Breast epithelium (tissue), 4 donors: ENCODE results near the gene IPO13. TPM values are rescaled to one million over a fixed set of nuclear protein-coding genes. Genes with fewer than 3 reads are reported as not detected.

ENCODE experiments used
- DNase-seq, 2 donors: peaks; one replicate each; pipeline ENCODE4 v3.0.0-alpha.2; 2019; ENCODE audit warnings: low spot score in 2 of 2
- H3K27ac ChIP-seq, 2 donors: fragments of 200-600 bp; sonication (generic) in 1 of 2; one replicate each; pipeline ENCODE4 v1.5.1; 2016 to 2019; ENCODE audit warnings: mild to moderate bottlenecking in 1 of 2
- H3K27me3 ChIP-seq, 2 donors: fragments of 200-600 bp; sonication (generic) in 1 of 2; one replicate each; pipeline versions ENCODE4 v1.5.1 to v1.6.0; 2017 to 2019; ENCODE audit warnings: control low read depth in 1 of 2, mild to moderate bottlenecking in 1 of 2
- H3K36me3 ChIP-seq: fragments of 200-600 bp; one replicate; pipeline ENCODE4 v1.5.1; 2019
- H3K4me1 ChIP-seq, 2 donors: fragments of 200-600 bp; sonication (generic); one replicate each; pipeline ENCODE4 v1.5.1; 2016 to 2019; ENCODE audit warnings: control low read depth in 1 of 2
- H3K4me3 ChIP-seq, 3 donors: fragments of 200-600 bp; sonication (generic); 1 replicate in 2 of 3; 2 replicates in 1 of 3; pipeline ENCODE4 v1.5.1; 2016 to 2019; ENCODE audit warnings: mild to moderate bottlenecking in 3 of 3, moderate library complexity in 2 of 3
- H3K9me3 ChIP-seq, 2 donors: fragments of 200-600 bp; sonication (generic) in 1 of 2; one replicate each; pipeline ENCODE4 v1.5.1; 2016 to 2019; ENCODE audit warnings: control low read depth in 1 of 2
- CTCF ChIP-seq, 3 donors: fragments of 450-650 bp; IDR thresholded peaks; one replicate each; pipeline ENCODE4 v1.5.1; 2016 to 2017; ENCODE audit warnings: antibody characterized with exemption in 3 of 3, mild to moderate bottlenecking in 3 of 3, moderate library complexity in 3 of 3
- POLR2A ChIP-seq: fragments of 450-650 bp; IDR thresholded peaks from one replicate; pipeline ENCODE4 v1.6.1; 2016; ENCODE audit warnings: antibody characterized with exemption, mild to moderate bottlenecking, moderate library complexity
- POLR2AphosphoS5 ChIP-seq, 3 donors: sonication (generic); formaldehyde crosslinking; IDR thresholded peaks; one replicate each; pipeline ENCODE4 v1.6.1; 2017; ENCODE audit warnings: antibody characterized with exemption in 3 of 3
- intact Hi-C: fragments of 100-400 bp; cut with DNase I; formaldehyde crosslinking; loops from one replicate; pipeline ENCODE4 v1.15.1; 2023; ENCODE audit warnings: low total_unique reads
- total RNA-seq, 3 donors: library from RNA; depleted of rRNA; stranded (reverse); fragments of >200 nt; gene quantifications; one replicate each; pipeline ENCODE4 v1.1.0, GENCODE V29; 2016

Gene IPO13
- total RNA-seq, 3 donors from 2014 or later: 18.4 to 23.0 (median 20.5) TPM

DNA sequence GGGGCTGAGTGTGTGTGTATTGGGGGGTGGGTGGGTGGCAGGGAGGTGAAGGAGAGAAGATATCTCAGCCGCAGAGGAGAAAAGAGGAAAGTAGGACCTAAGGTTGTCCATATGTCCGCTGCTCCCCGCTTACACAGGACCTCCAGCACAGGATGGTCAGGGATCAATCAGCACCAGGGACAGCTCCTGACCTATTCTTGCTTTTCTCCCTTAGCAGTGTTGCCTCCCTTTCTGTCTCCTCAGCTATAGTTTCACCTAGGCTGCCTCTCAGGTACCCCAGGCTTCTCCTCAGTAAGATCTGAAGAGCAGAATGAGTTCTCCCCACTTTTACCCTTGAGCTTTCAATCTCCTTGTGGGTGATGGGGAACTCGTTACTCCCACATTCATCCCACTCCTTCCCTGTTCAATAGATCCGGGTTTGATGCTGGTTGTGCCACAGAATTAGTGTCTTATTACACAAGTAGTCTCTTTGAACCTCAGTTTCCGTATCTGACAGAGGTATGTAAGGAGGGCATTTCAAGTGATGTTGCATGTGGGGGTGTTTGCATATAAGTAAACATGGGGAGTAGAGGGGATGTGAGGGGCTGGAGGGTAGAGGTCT lies 21.7 kb downstream of the IPO13 start:
- no peak for DNase-seq
- Histone ChIP-seq H3K4me1 (peaks cover 0 to 8% of the 10 kb centered on the region in 2 donors), H3K27me3 (no peaks in the 10 kb centered on the region), H3K4me3 (no peak overlapping the region), H3K36me3 (no peaks in the 10 kb centered on the region), H3K9me3 (no peaks in the 10 kb centered on the region), H3K27ac (no peak overlapping the region)
- intact Hi-C loops: no loop called here
- no peak for TF ChIP-seq POLR2A
- TF ChIP-seq CTCF (IDR thresholded peaks at IDR 0.05): no peak
- TF ChIP-seq POLR2AphosphoS5 (IDR thresholded peaks at IDR 0.05): no peak

- no peaks in the 10 kb centered on the region for H3K36me3 ChIP-seq
- TF ChIP-seq CTCF (IDR thresholded peaks at IDR 0.05) (peak in 1 of 3 donors; percentile 40), POLR2A (no peak), POLR2AphosphoS5 (IDR thresholded peaks at IDR 0.05) (no peak)
- no peaks in the 10 kb centered on the region for H3K27me3 ChIP-seq
- no peak overlapping the region for H3K27ac ChIP-seq
- intact Hi-C loops: no loop called here
- H3K4me1 ChIP-seq: peaks cover 0 to 8% of the 10 kb centered on the region in 2 donors
- no peak for DNase-seq
- peak overlapping the region in 2 of 3 donors; percentile 71 to 81 for H3K4me3 ChIP-seq
- H3K9me3 ChIP-seq: no peaks in the 10 kb centered on the region
These were observed 22.6 kb downstream of the IPO13 start for GRCh38 chr1:43969416-43969745.

GRCh38 chr1:43969746-43970466 lies 23.2 kb downstream of the IPO13 start, which contains the start of gene DPH2:
DPH2 (plus strand) TSS chr1:43970010; CDS start chr1:43970176, 166 bp downstream.
- no peaks in the 10 kb centered on the region for H3K27me3 ChIP-seq
- peak within 1 kb of the TSS; percentile 71 to 81 (median 77) for H3K4me3 ChIP-seq
- peaks cover 0 to 8% of the 10 kb centered on the region in 2 donors for H3K4me1 ChIP-seq
- no peaks in the 10 kb centered on the region for H3K36me3 ChIP-seq
- peak; percentile 97 to 98 for DNase-seq
- no peak within 1 kb of the TSS for H3K27ac ChIP-seq
- no peaks in the 10 kb centered on the region for H3K9me3 ChIP-seq
- intact Hi-C loops: loop anchor here (10.0 kb wide), 1 partner anchor 435 kb away; the partner anchor contains the start of gene PTPRF
- TF ChIP-seq POLR2AphosphoS5 (IDR thresholded peaks at IDR 0.05) (peak; percentile 12 to 31 (median 16)), POLR2A (no peak), CTCF (IDR thresholded peaks at IDR 0.05) (peak in 1 of 3 donors; percentile 37)

- Histone ChIP-seq H3K4me1 (peaks cover 0 to 8% of the 10 kb centered on the region in 2 donors), H3K27me3 (no peaks in the 10 kb centered on the region), H3K4me3 (peak overlapping the region; percentile 71 to 81 (median 77)), H3K36me3 (no peaks in the 10 kb centered on the region), H3K9me3 (no peaks in the 10 kb centered on the region), H3K27ac (no peak overlapping the region)
- TF ChIP-seq POLR2AphosphoS5 (IDR thresholded peaks at IDR 0.05): no peak
- TF ChIP-seq POLR2A: no peak
- no peak for TF ChIP-seq CTCF (IDR thresholded peaks at IDR 0.05)
- DNase-seq: no peak
- intact Hi-C loops: loop anchor here (10.0 kb wide), 1 partner anchor 436 kb away; the partner anchor contains the start of gene PTPRF
These were observed 23.8 kb downstream of the IPO13 start for GRCh38 chr1:43970502-43970901.

DNA sequence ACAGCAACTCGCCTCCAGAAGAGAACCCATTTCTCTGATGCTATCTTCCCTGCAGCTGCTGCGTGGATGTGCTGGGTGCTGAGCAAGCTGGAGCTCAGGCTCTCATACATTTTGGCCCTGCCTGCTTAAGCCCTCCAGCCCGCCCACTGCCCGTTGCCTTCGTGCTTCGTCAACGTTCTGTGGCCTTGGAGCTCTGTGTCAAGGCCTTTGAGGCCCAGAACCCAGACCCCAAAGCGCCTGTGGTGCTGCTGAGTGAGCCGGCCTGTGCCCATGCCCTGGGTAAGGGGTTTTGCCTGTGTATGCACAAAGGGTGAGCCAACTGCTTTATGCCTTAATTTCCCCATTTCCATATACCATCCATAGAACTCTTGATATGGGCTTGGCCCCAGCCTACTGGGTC lies 24.2 kb downstream of the IPO13 start:
- intact Hi-C loops: loop anchor here (10.0 kb wide), 1 partner anchor 436 kb away; the partner anchor contains the start of gene PTPRF
- TF ChIP-seq POLR2A: no peak
- TF ChIP-seq CTCF (IDR thresholded peaks at IDR 0.05): no peak
- TF ChIP-seq POLR2AphosphoS5 (IDR thresholded peaks at IDR 0.05): no peak
- Histone ChIP-seq H3K9me3 (no peaks in the 10 kb centered on the region), H3K4me1 (peaks cover 0 to 12% of the 10 kb centered on the region in 2 donors), H3K27ac (no peak overlapping the region), H3K4me3 (peak overlapping the region in 2 of 3 donors; percentile 71 to 81), H3K36me3 (no peaks in the 10 kb centered on the region), H3K27me3 (no peaks in the 10 kb centered on the region)
- no peak for DNase-seq
